Stomach (tissue), 9 donors: Measurements from ENCODE around the gene RNASE7. TPM values are rescaled to one million over a fixed set of nuclear protein-coding genes. Genes with fewer than 3 reads are reported as not detected.
A peak's percentile ranks its signal among the peaks of the same experiment; 100 is the strongest.

Source experiments
- DNase-seq, 2 donors: peaks; one replicate each; pipeline versions ENCODE4 v3.0.0 to v3.0.0-alpha.2; 2013 to 2019
- H3K27ac ChIP-seq, 5 donors: fragments of 200-600 bp in 4 of 5; sonication (generic) in 4 of 5; one replicate each; pipeline ENCODE4 v1.5.1; 2013 to 2019; ENCODE audit warnings: mild to moderate bottlenecking in 1 of 5, moderate library complexity in 1 of 5
- H3K27me3 ChIP-seq, 3 donors: fragments of 200-600 bp; sonication (generic); one replicate each; pipeline ENCODE4 v1.5.1; 2017 to 2019; ENCODE audit warnings: mixed run types in 1 of 3
- H3K36me3 ChIP-seq, 4 donors: fragments of 200-600 bp; sonication (generic); 1 replicate in 3 of 4; 2 replicates in 1 of 4; pipeline ENCODE4 v1.5.1; 2016 to 2019
- H3K4me1 ChIP-seq, 4 donors: fragments of 200-600 bp; sonication (generic); one replicate each; pipeline ENCODE4 v1.5.1; 2016 to 2019
- H3K4me3 ChIP-seq, 4 donors: fragments of 200-600 bp; sonication (generic) in 3 of 4; one replicate each; pipeline ENCODE4 v1.5.1; 2016 to 2019; ENCODE audit warnings: mild to moderate bottlenecking in 1 of 4
- H3K9me3 ChIP-seq, 4 donors: fragments of 200-600 bp; sonication (generic); one replicate each; pipeline ENCODE4 v1.5.1; 2016 to 2019
- EP300 ChIP-seq: sonication (generic); formaldehyde crosslinking; IDR thresholded peaks from one replicate; pipeline ENCODE4 v1.6.1; 2017; ENCODE audit warnings: antibody characterized with exemption
- POLR2A ChIP-seq, 4 donors: fragments of 450-650 bp; IDR thresholded peaks; one replicate each; pipeline ENCODE4 v1.6.1; 2016; ENCODE audit warnings: antibody characterized with exemption in 4 of 4, control low read depth in 2 of 4, mild to moderate bottlenecking in 1 of 4, moderate library complexity in 1 of 4
- POLR2AphosphoS5 ChIP-seq, 3 donors: sonication (generic); formaldehyde crosslinking; IDR thresholded peaks; one replicate each; pipeline ENCODE4 v1.6.1; 2016; ENCODE audit warnings: antibody characterized with exemption in 3 of 3
- WGBS, 5 donors: extraction: QIAGEN DNeasy Blood & Tissue Kit in 3 of 5; methylation state at CpG; one replicate each; pipeline versions ENCODE4 v1.1.5 to v1.1.7; 2013 to 2018; 5-methylcytosine and 5-hydroxymethylcytosine counted together
- intact Hi-C: fragments of 100-400 bp; cut with DNase I; formaldehyde crosslinking; loops from one replicate; pipeline ENCODE4 v1.15.1; 2023; ENCODE audit warnings: low total_unique reads
- polyA plus RNA-seq, 3 donors: library from polyadenylated mRNA; stranded (reverse); fragments of 200-250 nt; gene quantifications; one replicate each; pipeline ENCODE4 v1.2.3, GENCODE V29; 2013
- total RNA-seq, 5 donors: library from RNA; depleted of rRNA; stranded (reverse); fragments of >200 nt; gene quantifications; one replicate each; pipeline versions ENCODE4 v1.1.0 to v1.2.3, GENCODE V29; 2014 to 2016
- TF ChIP-seq, protein P1 (sequence below), 7 experiments: fragments of 450-650 bp in 4 of 7; fragments of 200-600 bp in 3 of 7; sonication (generic) in 3 of 7; IDR thresholded peaks; one replicate each; pipeline ENCODE4 v1.5.1; 2016 to 2019; ENCODE audit warnings: antibody characterized with exemption in 7 of 7, control low read depth in 2 of 7, mild to moderate bottlenecking in 1 of 7
- donor health status: healthy with polysubstance abuse.
- donor health status: Bipolar disorder and iron deficiency.
- donor health status: healthy.

RNASE7 gene
- total and polyA plus RNA-seq, 8 donors, result 0.58 to 2.6 TPM; not detected in 6

DNA sequence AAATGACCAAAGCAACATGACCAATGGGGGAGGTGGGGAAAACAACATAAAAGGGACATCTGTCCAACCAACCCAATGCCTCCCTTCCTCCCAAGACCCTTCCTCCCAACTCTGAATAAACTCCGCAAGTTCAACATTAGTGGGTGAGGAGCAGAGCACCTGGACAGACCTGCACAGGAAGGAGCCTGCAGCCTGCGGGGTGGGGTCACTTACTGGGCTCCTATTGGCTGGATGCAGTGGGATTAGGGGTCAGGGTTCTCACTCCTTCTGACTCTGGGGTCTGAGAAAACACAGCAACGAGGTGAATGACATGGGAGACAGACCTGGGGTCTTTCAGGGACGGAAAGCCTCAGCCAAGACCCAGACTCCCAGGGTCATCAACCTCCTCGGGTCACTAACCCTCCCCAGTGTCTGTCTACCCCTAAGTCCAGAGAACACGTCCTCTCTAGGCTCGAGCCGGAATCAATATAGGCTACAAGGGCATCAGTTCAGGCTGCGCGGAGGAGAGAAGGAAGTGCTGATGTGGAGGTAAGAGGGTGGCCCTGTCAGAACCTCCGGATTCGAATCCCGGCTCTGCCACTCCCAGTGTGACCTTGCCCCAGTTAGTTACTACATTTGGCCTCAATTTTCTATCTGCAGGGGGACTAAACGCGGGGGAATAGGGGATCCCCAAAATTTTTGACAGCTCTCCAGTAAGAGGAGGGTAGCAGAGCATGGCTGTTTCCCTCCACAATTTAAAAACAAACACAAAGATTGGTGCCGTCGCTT is 18.2 kb upstream of the RNASE7 start:
- H3K4me3 ChIP-seq, result peak overlapping the region; percentile 83 to 90 (median 86)
- peaks cover 26 to 35% (median 33%) of the 10 kb centered on the region in 4 donors for H3K36me3 ChIP-seq
- peak overlapping the region; percentile 65 to 91 (median 86) for H3K27ac ChIP-seq
- peaks cover 12 to 63% (median 39%) of the 10 kb centered on the region in 4 donors for H3K4me1 ChIP-seq
- no peaks in the 10 kb centered on the region for H3K9me3 ChIP-seq
- intact Hi-C loops, result no loop called here
- peak; percentile 35 to 55 for DNase-seq
- TF ChIP-seq, protein P1, sequence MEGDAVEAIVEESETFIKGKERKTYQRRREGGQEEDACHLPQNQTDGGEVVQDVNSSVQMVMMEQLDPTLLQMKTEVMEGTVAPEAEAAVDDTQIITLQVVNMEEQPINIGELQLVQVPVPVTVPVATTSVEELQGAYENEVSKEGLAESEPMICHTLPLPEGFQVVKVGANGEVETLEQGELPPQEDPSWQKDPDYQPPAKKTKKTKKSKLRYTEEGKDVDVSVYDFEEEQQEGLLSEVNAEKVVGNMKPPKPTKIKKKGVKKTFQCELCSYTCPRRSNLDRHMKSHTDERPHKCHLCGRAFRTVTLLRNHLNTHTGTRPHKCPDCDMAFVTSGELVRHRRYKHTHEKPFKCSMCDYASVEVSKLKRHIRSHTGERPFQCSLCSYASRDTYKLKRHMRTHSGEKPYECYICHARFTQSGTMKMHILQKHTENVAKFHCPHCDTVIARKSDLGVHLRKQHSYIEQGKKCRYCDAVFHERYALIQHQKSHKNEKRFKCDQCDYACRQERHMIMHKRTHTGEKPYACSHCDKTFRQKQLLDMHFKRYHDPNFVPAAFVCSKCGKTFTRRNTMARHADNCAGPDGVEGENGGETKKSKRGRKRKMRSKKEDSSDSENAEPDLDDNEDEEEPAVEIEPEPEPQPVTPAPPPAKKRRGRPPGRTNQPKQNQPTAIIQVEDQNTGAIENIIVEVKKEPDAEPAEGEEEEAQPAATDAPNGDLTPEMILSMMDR (IDR thresholded peaks at IDR 0.05), result no peak
- no peak for TF ChIP-seq POLR2AphosphoS5 (IDR thresholded peaks at IDR 0.05)
- TF ChIP-seq POLR2A (IDR thresholded peaks at IDR 0.05), result no peak
- TF ChIP-seq EP300, result no peak
- peaks cover 0 to 14% (median 0%) of the 10 kb centered on the region in 3 donors for H3K27me3 ChIP-seq
- WGBS, 5 donors, result 14 to 20% (median 16%) methylated on average over 17 of the region's 17 CpGs

- peaks cover 0 to 14% (median 0%) of the 10 kb centered on the region in 3 donors for H3K27me3 ChIP-seq
- H3K4me1 ChIP-seq, result peaks cover 12 to 63% (median 39%) of the 10 kb centered on the region in 4 donors
- peak; percentile 90 to 95 for DNase-seq
- peak within 1 kb of the TSS; percentile 83 to 90 (median 86) for H3K4me3 ChIP-seq
- peak in 1 of 3 donors; percentile 48 for TF ChIP-seq POLR2AphosphoS5 (IDR thresholded peaks at IDR 0.05)
- TF ChIP-seq EP300, result no peak
- TF ChIP-seq, protein P1 (IDR thresholded peaks at IDR 0.05), result no peak
- 0 to 1% (median 1%) methylated on average over 16 to 72 of the region's 72 CpGs for WGBS, 5 donors
- peaks cover 18 to 27% (median 25%) of the 10 kb centered on the region in 4 donors for H3K36me3 ChIP-seq
- intact Hi-C loops, result no loop called here
- peak within 1 kb of the TSS; percentile 75 to 91 (median 86) for H3K27ac ChIP-seq
- no peaks in the 10 kb centered on the region for H3K9me3 ChIP-seq
These were observed 17.4 kb upstream of the RNASE7 start, which contains the start of gene NDRG2 for GRCh38 chr14:21024585-21025370. Gene NDRG2, minus strand, starts transcription at chr14:21025061. Its CDS starts 1,746 bp downstream, at chr14:21023315.

GRCh38 chr14:21025371-21026273 is 16.5 kb upstream of the RNASE7 start:
- peak overlapping the region; percentile 75 to 91 (median 86) for H3K27ac ChIP-seq
- intact Hi-C loops, result no loop called here
- peak overlapping the region; percentile 83 to 90 (median 86) for H3K4me3 ChIP-seq
- peaks cover 9 to 19% (median 16%) of the 10 kb centered on the region in 4 donors for H3K36me3 ChIP-seq
- peak; percentile 35 to 79 for DNase-seq
- TF ChIP-seq POLR2AphosphoS5 (IDR thresholded peaks at IDR 0.05) (no peak), POLR2A (IDR thresholded peaks at IDR 0.05) (no peak), EP300 (no peak)
- TF ChIP-seq, protein P1 (IDR thresholded peaks at IDR 0.05), result no peak
- peaks cover 0 to 14% (median 0%) of the 10 kb centered on the region in 3 donors for H3K27me3 ChIP-seq
- H3K9me3 ChIP-seq, result no peaks in the 10 kb centered on the region
- H3K4me1 ChIP-seq, result peaks cover 12 to 60% (median 39%) of the 10 kb centered on the region in 4 donors
- 7 to 17% (median 10%) methylated on average over 44 to 58 of the region's 58 CpGs for WGBS, 5 donors
